Measurements from ENCODE around the gene DTNBP1.
A peak's percentile ranks its signal among the peaks of the same experiment; 100 is the strongest.

The DTNBP1 gene

GRCh38 chr6:15512721-15513120 lies 150.1 kb downstream of the DTNBP1 start:
- Mint-ChIP-seq H3K4me1 (ENCODE audit: low read depth) (peaks cover 2% of the 10 kb centered on the region), H3K27me3 (no peaks in the 10 kb centered on the region), H3K9me3 (no peaks in the 10 kb centered on the region), H3K4me3 (no peak overlapping the region), H3K27ac (peak overlapping the region; percentile 86), H3K36me3 (ENCODE audit: low read depth) (peaks cover 100% of the 10 kb centered on the region)
- no peak for DNase-seq

- Mint-ChIP-seq H3K36me3 (ENCODE audit: low read depth) (peaks cover 99% of the 10 kb centered on the region), H3K27me3 (no peaks in the 10 kb centered on the region), H3K27ac (peak overlapping the region; percentile 86), H3K4me3 (no peak overlapping the region), H3K4me1 (ENCODE audit: low read depth) (peaks cover 2% of the 10 kb centered on the region), H3K9me3 (no peaks in the 10 kb centered on the region)
- DNase-seq: no peak
Measured at GRCh38 chr6:15512126-15512525, 150.7 kb downstream of the DTNBP1 start.

GRCh38 chr6:15511248-15512125 lies 151.3 kb downstream of the DTNBP1 start:
- no peak for DNase-seq
- Mint-ChIP-seq H3K4me3 (no peak overlapping the region), H3K4me1 (ENCODE audit: low read depth) (peaks cover 2% of the 10 kb centered on the region), H3K36me3 (ENCODE audit: low read depth) (peaks cover 99% of the 10 kb centered on the region), H3K27me3 (no peaks in the 10 kb centered on the region), H3K27ac (peak overlapping the region; percentile 86), H3K9me3 (no peaks in the 10 kb centered on the region)

GRCh38 chr6:15510536-15511247 lies 152.1 kb downstream of the DTNBP1 start:
- H3K4me3 Mint-ChIP-seq: no peak overlapping the region
- no peak for DNase-seq
- H3K36me3 Mint-ChIP-seq (ENCODE audit: low read depth): peaks cover 99% of the 10 kb centered on the region

GRCh38 chr6:15510121-15510520 lies 152.7 kb downstream of the DTNBP1 start:
- Mint-ChIP-seq H3K27me3 (no peaks in the 10 kb centered on the region), H3K36me3 (ENCODE audit: low read depth) (peaks cover 99% of the 10 kb centered on the region), H3K4me3 (no peak overlapping the region), H3K4me1 (ENCODE audit: low read depth) (peaks cover 2% of the 10 kb centered on the region), H3K27ac (peak overlapping the region; percentile 86), H3K9me3 (no peaks in the 10 kb centered on the region)
- DNase-seq: no peak

More at GRCh38 chr6:15510536-15511247, 152.1 kb downstream of the DTNBP1 start:
- H3K9me3 Mint-ChIP-seq: no peaks in the 10 kb centered on the region
- H3K27ac Mint-ChIP-seq: peak overlapping the region; percentile 86
- H3K27me3 Mint-ChIP-seq: no peaks in the 10 kb centered on the region
- H3K4me1 Mint-ChIP-seq (ENCODE audit: low read depth): peaks cover 2% of the 10 kb centered on the region

GRCh38 chr6:15509335-15509933 lies 153.4 kb downstream of the DTNBP1 start:
- H3K9me3 Mint-ChIP-seq: no peaks in the 10 kb centered on the region
- peak overlapping the region; percentile 86 for H3K27ac Mint-ChIP-seq
- no peak overlapping the region for H3K4me3 Mint-ChIP-seq
- DNase-seq: no peak
- peaks cover 2% of the 10 kb centered on the region for H3K4me1 Mint-ChIP-seq (ENCODE audit: low read depth)
- H3K27me3 Mint-ChIP-seq: no peaks in the 10 kb centered on the region
- H3K36me3 Mint-ChIP-seq (ENCODE audit: low read depth): peaks cover 99% of the 10 kb centered on the region

GRCh38 chr6:15508931-15509330 lies 153.9 kb downstream of the DTNBP1 start:
- Mint-ChIP-seq H3K9me3 (no peaks in the 10 kb centered on the region), H3K4me1 (ENCODE audit: low read depth) (peaks cover 2% of the 10 kb centered on the region), H3K27me3 (no peaks in the 10 kb centered on the region), H3K27ac (peak overlapping the region; percentile 53), H3K36me3 (ENCODE audit: low read depth) (peaks cover 99% of the 10 kb centered on the region), H3K4me3 (no peak overlapping the region)
- DNase-seq: no peak

- no peak overlapping the region for H3K4me3 Mint-ChIP-seq
- H3K27me3 Mint-ChIP-seq: no peaks in the 10 kb centered on the region
- peaks cover 2% of the 10 kb centered on the region for H3K4me1 Mint-ChIP-seq (ENCODE audit: low read depth)
- H3K9me3 Mint-ChIP-seq: no peaks in the 10 kb centered on the region
- peaks cover 99% of the 10 kb centered on the region for H3K36me3 Mint-ChIP-seq (ENCODE audit: low read depth)
- H3K27ac Mint-ChIP-seq: peak overlapping the region; percentile 53
- DNase-seq: no peak
Measured at GRCh38 chr6:15508441-15508871, 154.4 kb downstream of the DTNBP1 start.

GRCh38 chr6:15507746-15508145 lies 155.1 kb downstream of the DTNBP1 start:
- no peak for DNase-seq
- Mint-ChIP-seq H3K9me3 (no peaks in the 10 kb centered on the region), H3K36me3 (ENCODE audit: low read depth) (peaks cover 99% of the 10 kb centered on the region), H3K4me1 (ENCODE audit: low read depth) (peaks cover 2% of the 10 kb centered on the region), H3K27ac (peak overlapping the region; percentile 61), H3K27me3 (no peaks in the 10 kb centered on the region), H3K4me3 (no peak overlapping the region)

- Mint-ChIP-seq H3K4me1 (ENCODE audit: low read depth) (peaks cover 2% of the 10 kb centered on the region), H3K27me3 (no peaks in the 10 kb centered on the region), H3K4me3 (no peak overlapping the region), H3K9me3 (no peaks in the 10 kb centered on the region), H3K36me3 (ENCODE audit: low read depth) (peaks cover 99% of the 10 kb centered on the region), H3K27ac (peak overlapping the region; percentile 61)
- DNase-seq: no peak
Measured at GRCh38 chr6:15507221-15507620, 155.6 kb downstream of the DTNBP1 start.

GRCh38 chr6:15506066-15506465 lies 156.8 kb downstream of the DTNBP1 start:
- H3K27ac Mint-ChIP-seq: peak overlapping the region; percentile 67
- no peak overlapping the region for H3K4me3 Mint-ChIP-seq
- H3K36me3 Mint-ChIP-seq (ENCODE audit: low read depth): peaks cover 99% of the 10 kb centered on the region

GRCh38 chr6:15505463-15505918 lies 157.3 kb downstream of the DTNBP1 start:
- Mint-ChIP-seq H3K9me3 (no peaks in the 10 kb centered on the region), H3K27me3 (no peaks in the 10 kb centered on the region), H3K36me3 (ENCODE audit: low read depth) (peaks cover 99% of the 10 kb centered on the region), H3K27ac (peak overlapping the region; percentile 67), H3K4me1 (ENCODE audit: low read depth) (peaks cover 2% of the 10 kb centered on the region), H3K4me3 (no peak overlapping the region)
- no peak for DNase-seq

More at GRCh38 chr6:15506066-15506465, 156.8 kb downstream of the DTNBP1 start:
- Mint-ChIP-seq H3K27me3 (no peaks in the 10 kb centered on the region), H3K9me3 (no peaks in the 10 kb centered on the region), H3K4me1 (ENCODE audit: low read depth) (peaks cover 2% of the 10 kb centered on the region)
- no peak for DNase-seq

GRCh38 chr6:15504581-15505350 lies 158.1 kb downstream of the DTNBP1 start:
- H3K27me3 Mint-ChIP-seq: no peaks in the 10 kb centered on the region
- peaks cover 99% of the 10 kb centered on the region for H3K36me3 Mint-ChIP-seq (ENCODE audit: low read depth)
- peak overlapping the region; percentile 37 for H3K27ac Mint-ChIP-seq
- peak; percentile 20 for DNase-seq
- no peak overlapping the region for H3K4me3 Mint-ChIP-seq
- H3K9me3 Mint-ChIP-seq: no peaks in the 10 kb centered on the region
- H3K4me1 Mint-ChIP-seq (ENCODE audit: low read depth): peaks cover 2% of the 10 kb centered on the region

GRCh38 chr6:15504040-15504495 lies 158.8 kb downstream of the DTNBP1 start:
- Mint-ChIP-seq H3K27me3 (no peaks in the 10 kb centered on the region), H3K27ac (peak overlapping the region; percentile 38), H3K4me3 (no peak overlapping the region), H3K4me1 (ENCODE audit: low read depth) (no peaks in the 10 kb centered on the region), H3K36me3 (ENCODE audit: low read depth) (peaks cover 99% of the 10 kb centered on the region), H3K9me3 (no peaks in the 10 kb centered on the region)
- peak; percentile 28 for DNase-seq

Measured in activated T-cell treated with anti-CD3 and anti-CD28 coated beads, Interleukin-2, amount 50 U/mL, for 24 hours (primary cell).